B cell (primary cell): ENCODE measurements around the gene TTC39C.
"Not testable (repeated sequence)": the region's sequence is repeated elsewhere in the genome, so short reads cannot be mapped to it uniquely, and the experiment has no call there.

Experiments
- CTCF ChIP-seq: fragments of 200-600 bp; IDR thresholded peaks from one replicate; pipeline ENCODE4 v1.8.0; 2022; ENCODE audit warnings: antibody characterized with exemption, mild to moderate bottlenecking
- EZH2 ChIP-seq: IDR thresholded peaks from 2 replicates; pipeline ENCODE4 v1.6.1; 2012; ENCODE audit warnings: borderline replicate concordance, low read depth, mild to moderate bottlenecking, moderate library complexity, low read length; ENCODE audit not compliant: insufficient read depth, poor library complexity, severe bottlenecking

DNA sequence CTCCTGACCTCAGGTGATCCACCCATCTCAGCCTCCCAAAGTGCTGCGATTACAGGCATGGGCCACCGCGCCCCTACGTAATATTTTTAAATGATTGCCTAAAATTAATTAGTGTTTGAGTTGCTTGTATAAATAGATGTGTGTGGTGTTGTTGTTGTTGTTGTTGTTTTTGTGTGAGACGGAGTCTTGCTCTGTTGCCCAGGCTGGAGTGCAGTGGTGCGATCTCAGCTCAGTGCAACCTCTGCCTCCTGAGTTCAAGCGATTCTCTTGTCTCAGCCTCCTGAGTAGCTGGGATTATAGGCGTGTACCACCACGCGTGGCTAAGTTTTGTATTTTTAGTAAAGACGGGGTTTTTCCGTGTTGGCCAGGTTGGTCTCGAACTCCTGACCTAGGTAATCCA lies 14.4 kb downstream of the TTC39C start:
- not testable (repeated sequence) for TF ChIP-seq CTCF, EZH2
